ENCODE measurements around the gene FGGY.
"Not testable (repeated sequence)": the region's sequence is repeated elsewhere in the genome, so short reads cannot be mapped to it uniquely, and the experiment has no call there.

Gene FGGY

GRCh38 chr1:59453297-59453968, 156.5 kb downstream of the FGGY start:
- DNase-seq: no peak

GRCh38 chr1:59455206-59455605, 158.3 kb downstream of the FGGY start:
- DNase-seq: no peak

GRCh38 chr1:59457786-59458185, 160.9 kb downstream of the FGGY start:
- no peak for DNase-seq

- DNase-seq: no peak
Observed at GRCh38 chr1:59458884-59459283, 162.0 kb downstream of the FGGY start.

- DNase-seq: not testable (repeated sequence)
Observed at GRCh38 chr1:59462942-59463341, 166.0 kb downstream of the FGGY start.

GRCh38 chr1:59465478-59465877, 168.6 kb downstream of the FGGY start:
- DNase-seq: not testable (repeated sequence)

- DNase-seq: no peak
Observed at GRCh38 chr1:59468828-59469428, 172.0 kb downstream of the FGGY start.

- DNase-seq: not testable (repeated sequence)
Observed at GRCh38 chr1:59471991-59472570, 175.2 kb downstream of the FGGY start.

GRCh38 chr1:59473831-59474230, 176.9 kb downstream of the FGGY start:
- DNase-seq: no peak

GRCh38 chr1:59474496-59474895, 177.6 kb downstream of the FGGY start:
- DNase-seq: no peak

- no peak for DNase-seq
Observed at GRCh38 chr1:59475737-59476136, 178.8 kb downstream of the FGGY start.

- DNase-seq: no peak
Observed at GRCh38 chr1:59477286-59477685, 180.4 kb downstream of the FGGY start.

GRCh38 chr1:59477867-59478266, 181.0 kb downstream of the FGGY start:
- DNase-seq: no peak

- no peak for DNase-seq
Observed at GRCh38 chr1:59478822-59479221, 181.9 kb downstream of the FGGY start.

- no peak for DNase-seq
Observed at GRCh38 chr1:59480188-59480888, 183.4 kb downstream of the FGGY start.

GRCh38 chr1:59481881-59482505, 185.1 kb downstream of the FGGY start:
- no peak for DNase-seq

GRCh38 chr1:59482986-59483385, 186.1 kb downstream of the FGGY start:
- no peak for DNase-seq

- DNase-seq: no peak
Observed at GRCh38 chr1:59484096-59484495, 187.2 kb downstream of the FGGY start.

- no peak for DNase-seq
Observed at GRCh38 chr1:59485171-59485570, 188.3 kb downstream of the FGGY start.

- DNase-seq: no peak
Observed at GRCh38 chr1:59485949-59486348, 189.1 kb downstream of the FGGY start.

GRCh38 chr1:59486615-59487014, 189.7 kb downstream of the FGGY start:
- DNase-seq: no peak

- DNase-seq: no peak
Observed at GRCh38 chr1:59487335-59488031, 190.6 kb downstream of the FGGY start.

- DNase-seq: no peak
Observed at GRCh38 chr1:59492500-59492899, 195.6 kb downstream of the FGGY start.
